ENCODE data around the gene BPI.
"Not testable (repeated sequence)": the region's sequence is repeated elsewhere in the genome, so short reads cannot be mapped to it uniquely, and the experiment has no call there.

The BPI gene

DNA sequence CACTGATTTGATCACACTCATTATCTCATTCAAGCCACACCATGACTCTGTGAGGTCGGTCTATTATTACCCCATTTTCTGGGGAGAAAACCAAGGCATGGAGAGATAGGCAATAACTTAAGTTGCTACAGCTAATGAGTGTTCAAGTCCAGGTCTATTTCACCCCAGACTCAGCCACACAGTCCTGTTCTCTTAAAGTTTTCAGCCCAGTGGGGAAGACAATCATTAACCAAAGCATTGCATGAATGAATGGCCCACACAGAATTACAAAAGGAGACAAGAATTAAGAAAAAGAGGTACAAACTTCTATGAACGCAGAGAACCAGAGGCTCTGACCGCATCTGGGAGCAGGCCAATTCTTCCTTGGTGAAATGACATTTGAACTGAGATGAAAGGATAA, 7.1 kb downstream of the BPI start:
- Histone ChIP-seq H3K4me3 (ENCODE audit: low read length) (no peak overlapping the region), H3K27ac (ENCODE audit: low read depth, low read length) (no peak overlapping the region), H3K27me3 (ENCODE audit: control insufficient read depth, insufficient read depth, low read length) (peaks cover 3% of the 10 kb centered on the region), H3K9ac (ENCODE audit: low read length) (no peak overlapping the region), H3K4me1 (ENCODE audit: control insufficient read depth, insufficient read depth, low read length) (no peaks in the 10 kb centered on the region), H3K36me3 (ENCODE audit: control insufficient read depth, insufficient read depth, low read length) (no peaks in the 10 kb centered on the region)

DNA sequence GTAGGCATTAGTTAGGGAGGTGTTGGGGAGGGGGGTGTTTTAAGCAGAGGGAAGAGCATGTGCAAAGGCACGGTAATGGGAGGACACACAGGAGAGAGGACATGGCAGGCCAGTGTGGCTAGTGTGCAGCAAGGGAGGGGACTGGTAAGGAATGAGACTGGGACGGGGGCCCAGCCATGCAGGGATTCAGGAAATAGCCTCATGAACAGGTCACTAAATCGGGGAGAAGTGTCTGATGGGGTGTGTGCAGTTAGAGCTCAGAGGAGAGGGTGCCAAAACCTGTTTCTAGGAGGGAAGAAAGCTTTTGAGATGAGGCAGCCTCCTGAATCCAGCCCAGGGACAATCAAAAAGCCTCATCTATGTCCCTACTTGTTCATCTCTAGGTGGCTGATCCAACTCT, 7.5 kb downstream of the BPI start:
- Histone ChIP-seq H3K4me3 (ENCODE audit: low read length) (no peak overlapping the region), H3K36me3 (ENCODE audit: control insufficient read depth, insufficient read depth, low read length) (no peaks in the 10 kb centered on the region), H3K9ac (ENCODE audit: low read length) (no peak overlapping the region), H3K27me3 (ENCODE audit: control insufficient read depth, insufficient read depth, low read length) (peaks cover 3% of the 10 kb centered on the region), H3K4me1 (ENCODE audit: control insufficient read depth, insufficient read depth, low read length) (no peaks in the 10 kb centered on the region), H3K27ac (ENCODE audit: low read depth, low read length) (no peak overlapping the region)

DNA sequence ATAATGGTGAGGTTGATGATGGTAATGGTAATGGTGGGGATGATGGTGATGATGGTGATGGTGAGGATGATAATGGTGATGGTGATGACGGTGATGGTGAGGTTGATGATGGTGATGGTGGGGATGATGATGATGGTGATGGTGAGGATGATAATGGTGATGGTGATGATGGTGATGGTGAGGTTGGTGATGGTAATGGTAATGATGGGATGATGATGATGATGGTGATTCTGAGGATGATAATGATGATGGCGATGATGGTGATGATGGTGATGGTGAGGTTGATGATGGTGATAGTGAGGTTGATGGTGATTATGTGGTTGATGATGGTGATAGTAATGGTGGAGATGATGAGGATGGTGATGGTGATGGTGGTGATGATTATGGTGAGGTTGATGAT, 9.7 kb downstream of the BPI start:
- H3K27ac ChIP-seq (ENCODE audit: low read depth, low read length), result no peak overlapping the region
- no peak overlapping the region for H3K4me3 ChIP-seq (ENCODE audit: low read length)
- H3K9ac ChIP-seq (ENCODE audit: low read length), result no peak overlapping the region
- H3K27me3 ChIP-seq (ENCODE audit: control insufficient read depth, insufficient read depth, low read length), result peaks cover 3% of the 10 kb centered on the region
- H3K36me3 ChIP-seq (ENCODE audit: control insufficient read depth, insufficient read depth, low read length), result no peaks in the 10 kb centered on the region
- no peaks in the 10 kb centered on the region for H3K4me1 ChIP-seq (ENCODE audit: control insufficient read depth, insufficient read depth, low read length)

DNA sequence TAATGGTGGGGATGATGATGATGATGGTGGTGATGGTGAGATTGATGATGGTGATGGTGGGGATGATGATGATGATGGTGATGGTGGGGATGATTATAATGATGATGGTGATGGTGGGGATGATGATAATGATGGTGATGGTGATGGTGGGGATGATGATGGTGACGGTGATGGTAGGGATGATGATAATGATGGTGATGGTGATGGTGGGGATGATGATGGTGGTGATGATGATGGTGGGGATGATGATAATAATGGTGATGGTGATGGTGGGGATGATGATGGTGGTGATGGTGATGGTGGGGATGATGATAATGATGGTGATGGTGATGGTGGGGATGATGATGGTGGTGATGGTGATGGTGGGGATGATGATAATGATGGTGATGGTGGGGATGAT, 10.4 kb downstream of the BPI start:
- not testable (repeated sequence) for H3K27me3 ChIP-seq (ENCODE audit: control insufficient read depth, insufficient read depth, low read length); H3K4me1 ChIP-seq (ENCODE audit: control insufficient read depth, insufficient read depth, low read length); H3K36me3 ChIP-seq (ENCODE audit: control insufficient read depth, insufficient read depth, low read length); H3K27ac ChIP-seq (ENCODE audit: low read depth, low read length); H3K4me3 ChIP-seq (ENCODE audit: low read length); H3K9ac ChIP-seq (ENCODE audit: low read length)

DNA sequence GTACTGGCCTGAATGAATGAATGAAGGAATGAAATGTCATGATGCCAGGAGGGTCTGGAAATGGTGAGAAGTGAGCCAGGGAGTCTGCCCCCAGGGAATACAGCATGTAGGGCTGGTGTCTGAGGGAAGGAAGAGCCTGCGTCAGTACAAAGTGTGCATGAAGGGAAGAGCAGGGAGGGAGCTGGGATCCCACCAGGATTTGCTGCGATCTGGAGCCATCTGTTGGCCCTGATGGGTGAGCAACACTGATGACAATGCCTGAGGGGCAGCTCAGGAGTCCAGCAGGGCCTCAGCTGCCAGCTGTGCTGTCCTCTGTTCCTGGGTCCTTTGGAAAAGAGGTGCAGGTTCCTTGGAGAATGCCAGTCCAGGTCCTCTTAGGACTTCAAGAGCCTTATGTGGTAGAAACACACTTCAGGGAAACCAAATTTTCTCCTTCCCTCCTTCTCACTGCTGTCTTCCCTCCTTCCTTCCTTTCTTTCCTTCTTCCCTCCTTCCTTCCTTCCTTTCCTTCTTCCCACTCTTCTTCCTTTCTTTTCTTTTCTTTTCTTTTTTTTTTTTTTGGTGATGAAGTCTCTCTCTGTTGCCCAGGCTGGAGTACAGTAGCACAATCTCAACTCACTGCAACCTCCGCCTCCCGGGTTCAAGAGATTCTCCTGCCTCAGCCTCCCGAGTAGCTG, 11.5 kb downstream of the BPI start:
- H3K4me3 ChIP-seq (ENCODE audit: low read length), result no peak overlapping the region
- no peaks in the 10 kb centered on the region for H3K36me3 ChIP-seq (ENCODE audit: control insufficient read depth, insufficient read depth, low read length)
- no peak overlapping the region for H3K27ac ChIP-seq (ENCODE audit: low read depth, low read length)
- H3K9ac ChIP-seq (ENCODE audit: low read length), result no peak overlapping the region
- H3K4me1 ChIP-seq (ENCODE audit: control insufficient read depth, insufficient read depth, low read length), result no peaks in the 10 kb centered on the region
- H3K27me3 ChIP-seq (ENCODE audit: control insufficient read depth, insufficient read depth, low read length), result peaks cover 3% of the 10 kb centered on the region

DNA sequence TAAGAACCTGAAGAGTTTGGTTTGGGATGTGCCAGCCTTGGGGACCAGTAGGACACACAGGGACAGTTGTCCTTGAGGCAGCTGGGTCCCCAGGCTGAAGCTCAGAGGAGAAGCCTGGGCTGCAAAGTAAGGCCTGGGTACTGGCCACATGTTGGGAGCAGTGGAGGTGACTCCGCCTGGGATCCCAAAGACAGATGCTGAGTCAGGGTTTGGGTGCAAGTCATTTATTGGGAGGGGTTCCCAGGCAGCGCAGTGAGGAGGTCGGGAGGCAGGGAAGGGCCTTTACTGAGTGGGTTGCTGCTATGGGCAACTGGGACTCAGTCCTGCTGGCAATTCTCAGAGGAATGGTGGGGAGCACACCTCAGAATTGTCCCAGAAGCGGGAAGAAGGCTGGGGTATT, 12.4 kb downstream of the BPI start:
- no peak overlapping the region for H3K9ac ChIP-seq (ENCODE audit: low read length)
- H3K27ac ChIP-seq (ENCODE audit: low read depth, low read length), result no peak overlapping the region
- H3K36me3 ChIP-seq (ENCODE audit: control insufficient read depth, insufficient read depth, low read length), result no peaks in the 10 kb centered on the region
- H3K4me3 ChIP-seq (ENCODE audit: low read length), result no peak overlapping the region
- no peaks in the 10 kb centered on the region for H3K27me3 ChIP-seq (ENCODE audit: control insufficient read depth, insufficient read depth, low read length)
- H3K4me1 ChIP-seq (ENCODE audit: control insufficient read depth, insufficient read depth, low read length), result no peaks in the 10 kb centered on the region

DNA sequence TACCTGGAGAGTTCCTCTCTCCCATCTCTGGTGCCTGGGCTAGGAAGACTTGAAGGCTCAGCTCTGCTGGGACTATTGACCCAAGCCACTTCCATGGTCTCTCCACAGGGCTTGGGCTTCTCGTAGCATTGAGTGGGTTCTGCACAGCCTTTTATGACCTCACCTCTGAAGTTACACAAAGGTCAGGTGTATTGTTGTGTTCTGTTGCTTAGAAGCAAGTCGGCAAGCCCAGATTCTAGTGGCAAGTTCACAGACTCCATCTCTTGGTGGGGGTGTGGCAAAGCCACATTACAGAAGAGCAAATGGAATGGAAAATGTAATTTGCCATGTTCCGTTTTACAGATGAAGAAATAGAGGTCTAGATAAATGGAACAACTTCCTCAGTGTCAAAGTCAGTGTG, 13.5 kb downstream of the BPI start:
- Histone ChIP-seq H3K27me3 (ENCODE audit: control insufficient read depth, insufficient read depth, low read length) (no peaks in the 10 kb centered on the region), H3K27ac (ENCODE audit: low read depth, low read length) (no peak overlapping the region), H3K36me3 (ENCODE audit: control insufficient read depth, insufficient read depth, low read length) (no peaks in the 10 kb centered on the region)

DNA sequence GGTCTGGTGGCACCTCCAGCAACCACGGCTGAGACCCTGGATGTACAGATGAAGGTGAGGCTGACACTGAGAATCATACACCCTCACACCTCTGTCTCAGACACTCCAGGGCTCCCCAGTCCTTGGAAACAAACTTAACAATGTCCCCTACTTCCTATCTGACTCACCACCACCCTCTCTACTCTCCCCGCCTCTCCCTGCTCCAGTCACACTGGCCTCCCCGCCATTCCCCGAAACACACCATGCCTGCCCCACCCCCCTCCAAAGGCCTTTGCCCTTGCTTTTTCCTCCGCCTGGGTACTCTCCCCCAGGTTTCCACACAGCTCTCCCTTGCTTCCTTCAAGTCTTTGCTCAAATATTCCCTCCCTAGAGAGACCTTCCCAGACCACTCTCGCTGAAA, 16.3 kb downstream of the BPI start:
- no peaks in the 10 kb centered on the region for H3K36me3 ChIP-seq (ENCODE audit: control insufficient read depth, insufficient read depth, low read length)
- no peaks in the 10 kb centered on the region for H3K4me1 ChIP-seq (ENCODE audit: control insufficient read depth, insufficient read depth, low read length)
- no peak overlapping the region for H3K4me3 ChIP-seq (ENCODE audit: low read length)

More for the DNA sequence above, 13.5 kb downstream of the BPI start:
- H3K4me3 ChIP-seq (ENCODE audit: low read length), result no peak overlapping the region
- H3K9ac ChIP-seq (ENCODE audit: low read length), result no peak overlapping the region
- no peaks in the 10 kb centered on the region for H3K4me1 ChIP-seq (ENCODE audit: control insufficient read depth, insufficient read depth, low read length)

DNA sequence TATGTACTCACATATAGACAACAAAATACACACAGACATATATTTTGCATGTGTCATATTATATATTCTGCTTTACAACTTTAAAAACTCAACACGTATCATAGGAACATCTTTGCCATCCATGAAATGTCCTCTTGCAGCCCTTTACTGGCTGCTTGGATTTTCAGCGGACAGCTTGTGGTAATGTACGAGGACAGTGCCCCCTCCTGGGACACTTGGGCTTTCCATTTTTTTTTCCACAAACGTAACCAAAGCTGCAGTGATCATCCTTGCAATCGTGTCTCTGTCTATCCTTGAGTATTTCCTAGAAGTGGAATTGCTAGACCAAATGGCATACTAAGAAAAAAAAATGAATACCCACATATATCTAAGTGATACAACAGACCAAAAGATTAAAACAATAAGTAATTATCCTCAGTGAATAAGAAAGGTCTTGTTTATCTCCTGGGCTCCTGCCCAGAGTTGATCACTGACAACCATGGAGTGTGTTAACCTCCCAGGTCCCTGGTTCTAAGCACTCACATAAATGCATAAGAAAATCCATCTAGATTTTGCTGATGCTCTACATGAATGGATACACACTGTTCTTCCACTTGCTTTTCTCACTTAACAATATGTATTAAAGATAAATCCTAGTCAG, 18.1 kb downstream of the BPI start:
- no peak overlapping the region for H3K27ac ChIP-seq (ENCODE audit: low read depth, low read length)
- H3K36me3 ChIP-seq (ENCODE audit: control insufficient read depth, insufficient read depth, low read length), result no peaks in the 10 kb centered on the region
- H3K4me1 ChIP-seq (ENCODE audit: control insufficient read depth, insufficient read depth, low read length), result no peaks in the 10 kb centered on the region
- H3K9ac ChIP-seq (ENCODE audit: low read length), result no peak overlapping the region
- H3K4me3 ChIP-seq (ENCODE audit: low read length), result no peak overlapping the region
- no peaks in the 10 kb centered on the region for H3K27me3 ChIP-seq (ENCODE audit: control insufficient read depth, insufficient read depth, low read length)

More for the DNA sequence above, 16.3 kb downstream of the BPI start:
- no peaks in the 10 kb centered on the region for H3K27me3 ChIP-seq (ENCODE audit: control insufficient read depth, insufficient read depth, low read length)
- no peak overlapping the region for H3K27ac ChIP-seq (ENCODE audit: low read depth, low read length)
- no peak overlapping the region for H3K9ac ChIP-seq (ENCODE audit: low read length)

DNA sequence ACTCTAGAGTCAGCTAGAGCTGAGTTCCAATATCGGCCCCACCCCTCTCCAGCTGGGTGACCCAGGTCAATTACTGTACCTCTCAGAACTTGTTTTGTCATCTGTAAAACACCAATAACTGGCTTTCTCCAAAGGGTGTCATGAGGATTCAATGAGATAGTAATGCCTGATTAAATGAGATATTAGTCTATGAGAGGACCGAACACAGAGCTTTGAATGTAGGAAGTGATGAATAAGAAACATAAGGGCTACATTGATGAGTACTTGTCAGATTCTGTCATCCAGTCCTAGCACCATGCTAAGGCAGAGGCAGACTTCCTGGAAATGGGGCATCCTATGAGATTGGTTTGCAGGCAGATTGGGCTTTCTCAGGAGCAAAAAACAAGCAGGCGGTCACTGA, 20.2 kb downstream of the BPI start:
- Histone ChIP-seq H3K4me1 (ENCODE audit: control insufficient read depth, insufficient read depth, low read length) (no peaks in the 10 kb centered on the region), H3K27ac (ENCODE audit: low read depth, low read length) (no peak overlapping the region), H3K36me3 (ENCODE audit: control insufficient read depth, insufficient read depth, low read length) (no peaks in the 10 kb centered on the region), H3K9ac (ENCODE audit: low read length) (no peak overlapping the region), H3K4me3 (ENCODE audit: low read length) (no peak overlapping the region), H3K27me3 (ENCODE audit: control insufficient read depth, insufficient read depth, low read length) (no peaks in the 10 kb centered on the region)

DNA sequence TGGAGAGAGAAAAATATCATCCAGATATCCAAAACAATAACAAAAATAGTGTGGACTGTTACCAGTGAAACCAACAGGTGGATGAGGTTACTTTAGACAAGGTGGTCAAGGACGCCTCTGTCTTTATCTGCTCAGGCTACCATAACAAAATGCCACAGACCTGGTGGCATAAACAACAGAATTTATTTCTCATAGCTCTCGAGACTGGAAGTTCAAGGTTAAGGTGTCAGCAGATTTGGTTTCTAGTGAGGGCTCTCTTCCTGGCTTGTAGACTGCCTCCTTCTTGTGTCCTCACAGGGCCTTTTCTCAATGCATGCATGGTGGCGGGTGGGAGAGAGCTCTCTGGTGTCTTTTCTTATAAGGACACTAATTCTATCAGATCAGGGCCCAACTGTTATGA, 21.2 kb downstream of the BPI start:
- Histone ChIP-seq H3K4me3 (ENCODE audit: low read length) (no peak overlapping the region), H3K27me3 (ENCODE audit: control insufficient read depth, insufficient read depth, low read length) (no peaks in the 10 kb centered on the region), H3K9ac (ENCODE audit: low read length) (no peak overlapping the region), H3K36me3 (ENCODE audit: control insufficient read depth, insufficient read depth, low read length) (no peaks in the 10 kb centered on the region), H3K27ac (ENCODE audit: low read depth, low read length) (no peak overlapping the region), H3K4me1 (ENCODE audit: control insufficient read depth, insufficient read depth, low read length) (no peaks in the 10 kb centered on the region)

DNA sequence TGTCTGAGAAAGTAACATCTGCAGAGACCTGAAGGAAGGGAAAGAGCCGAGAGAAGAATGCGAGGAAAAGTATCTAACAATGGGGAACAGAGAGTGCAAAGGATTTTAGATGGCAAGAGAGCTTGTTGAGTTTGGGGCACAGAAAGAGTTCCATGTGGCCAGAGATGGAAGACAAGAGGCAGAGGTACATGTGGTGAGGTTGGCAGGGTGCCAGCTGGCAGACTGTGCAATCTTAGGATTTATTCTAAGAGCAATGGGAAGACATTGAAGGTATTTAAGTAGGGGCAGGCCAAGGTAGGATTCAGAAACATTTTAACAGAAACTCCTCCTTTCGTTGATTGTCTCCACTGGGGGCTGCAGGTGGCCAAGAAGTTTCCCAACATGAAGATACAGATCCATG, 21.9 kb downstream of the BPI start:
- no peak overlapping the region for H3K27ac ChIP-seq (ENCODE audit: low read depth, low read length)
- H3K27me3 ChIP-seq (ENCODE audit: control insufficient read depth, insufficient read depth, low read length), result no peaks in the 10 kb centered on the region
- no peak overlapping the region for H3K9ac ChIP-seq (ENCODE audit: low read length)
- no peaks in the 10 kb centered on the region for H3K36me3 ChIP-seq (ENCODE audit: control insufficient read depth, insufficient read depth, low read length)
- H3K4me3 ChIP-seq (ENCODE audit: low read length), result no peak overlapping the region
- H3K4me1 ChIP-seq (ENCODE audit: control insufficient read depth, insufficient read depth, low read length), result no peaks in the 10 kb centered on the region

DNA sequence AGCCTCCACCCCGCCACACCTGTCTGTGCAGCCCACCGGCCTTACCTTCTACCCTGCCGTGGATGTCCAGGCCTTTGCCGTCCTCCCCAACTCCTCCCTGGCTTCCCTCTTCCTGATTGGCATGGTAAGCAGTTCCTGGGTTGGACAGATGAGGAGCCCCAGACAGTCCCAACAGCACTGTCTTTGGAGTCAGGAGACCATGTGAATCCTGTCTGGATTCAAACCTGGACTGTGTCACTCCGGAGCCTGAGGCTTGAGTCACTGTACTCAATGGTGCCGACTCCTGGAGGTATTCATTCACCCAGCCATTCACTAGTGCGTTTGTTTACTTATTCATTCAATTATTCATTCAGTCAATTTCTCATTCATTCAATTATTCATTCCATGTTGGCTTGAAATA, 22.4 kb downstream of the BPI start:
- Histone ChIP-seq H3K27me3 (ENCODE audit: control insufficient read depth, insufficient read depth, low read length) (no peaks in the 10 kb centered on the region), H3K9ac (ENCODE audit: low read length) (no peak overlapping the region), H3K4me3 (ENCODE audit: low read length) (no peak overlapping the region), H3K27ac (ENCODE audit: low read depth, low read length) (no peak overlapping the region), H3K36me3 (ENCODE audit: control insufficient read depth, insufficient read depth, low read length) (no peaks in the 10 kb centered on the region), H3K4me1 (ENCODE audit: control insufficient read depth, insufficient read depth, low read length) (no peaks in the 10 kb centered on the region)
